Adipocyte (in vitro differentiated cells): Measurements from ENCODE around the gene LLCFC1.

Experiments
- DNase-seq: peaks from one replicate; pipeline ENCODE4 v3.0.0-alpha.2; 2015; ENCODE audit warnings: low read depth
- H3K27me3 ChIP-seq: replicated peaks from 2 replicates; pipeline ENCODE4 v1.7.0; 2013; ENCODE audit warnings: mild to moderate bottlenecking, low read length, moderate library complexity; ENCODE audit not compliant: control insufficient read depth, insufficient read depth
- H3K36me3 ChIP-seq: 2 replicates; pipeline ENCODE4 v1.7.0; 2013; ENCODE audit warnings: low read length, mild to moderate bottlenecking, moderate library complexity; ENCODE audit not compliant: control insufficient read depth, insufficient read depth, severe bottlenecking
- H3K4me1 ChIP-seq: 2 replicates; pipeline ENCODE4 v1.7.0; 2013; ENCODE audit warnings: mild to moderate bottlenecking, low read length, moderate library complexity; ENCODE audit not compliant: control insufficient read depth, insufficient read depth
- H3K4me3 ChIP-seq: 2 replicates; pipeline ENCODE4 v1.7.0; 2013; ENCODE audit warnings: mild to moderate bottlenecking, low read length, moderate library complexity
- H3K9ac ChIP-seq: 2 replicates; pipeline ENCODE4 v1.7.0; 2013; ENCODE audit warnings: mild to moderate bottlenecking, low read length, moderate library complexity
- H3K9me3 ChIP-seq: 2 replicates; pipeline ENCODE4 v1.7.0; 2013; ENCODE audit warnings: mild to moderate bottlenecking, low read length, moderate library complexity; ENCODE audit not compliant: control insufficient read depth

Gene LLCFC1

GRCh38 chr7:142898377-142899170, 40.7 kb upstream of the LLCFC1 start:
- no peaks in the 10 kb centered on the region for H3K9me3 ChIP-seq
- H3K9ac ChIP-seq: no peak overlapping the region
- H3K4me3 ChIP-seq: no peak overlapping the region
- no peaks in the 10 kb centered on the region for H3K36me3 ChIP-seq
- no peaks in the 10 kb centered on the region for H3K4me1 ChIP-seq
- peaks cover 28% of the 10 kb centered on the region for H3K27me3 ChIP-seq
- no peak for DNase-seq

DNA sequence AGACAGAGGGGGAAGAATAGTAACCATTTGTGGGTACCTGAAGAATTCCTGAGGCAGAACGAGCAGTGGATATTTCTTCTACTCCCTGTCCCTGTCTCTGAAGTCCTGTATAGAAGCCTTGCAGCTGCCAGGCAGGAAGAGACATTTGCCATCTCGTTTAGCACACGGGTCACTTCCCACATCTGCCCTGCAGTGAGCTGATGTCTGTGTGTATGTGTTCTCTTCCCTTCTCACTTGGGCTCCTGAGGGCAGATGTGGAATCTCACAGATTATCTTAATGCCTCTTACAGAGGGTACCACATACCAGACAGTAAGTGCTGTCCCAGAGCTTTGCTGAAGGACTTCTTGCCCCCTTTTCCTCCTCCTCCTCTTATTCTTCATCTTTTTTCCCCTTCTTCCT, 39.6 kb upstream of the LLCFC1 start:
- Histone ChIP-seq H3K4me1 (no peaks in the 10 kb centered on the region), H3K27me3 (peaks cover 20% of the 10 kb centered on the region), H3K36me3 (no peaks in the 10 kb centered on the region), H3K4me3 (no peak overlapping the region), H3K9ac (no peak overlapping the region), H3K9me3 (peaks cover 10% of the 10 kb centered on the region)
- DNase-seq: no peak

DNA sequence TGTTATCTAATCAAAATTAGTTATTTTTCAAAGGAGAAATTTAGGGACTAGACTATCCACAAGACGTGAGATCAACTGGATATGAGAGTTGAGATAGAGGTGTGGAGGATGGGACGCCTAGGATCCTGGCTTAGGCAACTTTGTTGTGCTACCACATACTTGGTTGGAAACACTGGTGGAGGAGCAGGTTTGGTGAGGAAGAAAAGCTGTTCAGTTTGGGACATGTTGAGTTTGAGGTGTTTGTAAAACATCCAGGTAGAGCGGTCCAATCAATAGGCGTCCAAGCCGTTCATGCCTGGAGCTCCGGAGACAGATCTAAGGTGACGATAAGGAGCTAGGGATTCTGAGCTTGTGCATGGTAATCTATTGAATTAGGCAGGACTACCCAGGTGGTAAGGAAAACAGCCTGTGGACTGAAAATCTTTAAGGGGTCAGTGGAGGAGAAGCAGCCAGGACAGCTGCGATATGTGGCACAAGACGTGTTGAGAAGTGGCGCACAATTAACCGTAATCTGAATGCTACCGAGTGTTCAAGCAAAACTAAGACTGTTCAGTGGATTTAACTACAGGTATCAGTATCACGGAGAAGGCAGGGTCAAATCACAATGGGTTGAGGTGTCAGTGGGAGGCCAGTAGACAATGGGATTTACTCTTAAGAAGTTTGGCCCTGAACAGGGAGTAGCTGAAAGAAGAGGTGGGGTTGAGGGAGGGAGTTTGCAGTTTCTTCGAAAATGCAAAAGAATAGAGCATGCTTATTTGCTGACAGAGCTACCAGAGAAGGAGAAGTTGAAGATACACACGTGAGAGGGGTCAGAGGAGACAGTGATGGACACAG, 37.6 kb upstream of the LLCFC1 start:
- DNase-seq: no peak
- Histone ChIP-seq H3K4me1 (no peaks in the 10 kb centered on the region), H3K36me3 (no peaks in the 10 kb centered on the region), H3K4me3 (no peak overlapping the region), H3K9ac (no peak overlapping the region), H3K27me3 (peaks cover 14% of the 10 kb centered on the region), H3K9me3 (peaks cover 21% of the 10 kb centered on the region)

- Histone ChIP-seq H3K4me3 (no peak overlapping the region), H3K9me3 (peaks cover 21% of the 10 kb centered on the region), H3K27me3 (peaks cover 15% of the 10 kb centered on the region), H3K4me1 (no peaks in the 10 kb centered on the region), H3K9ac (no peak overlapping the region), H3K36me3 (no peaks in the 10 kb centered on the region)
- DNase-seq: no peak
These were observed 35.2 kb upstream of the LLCFC1 start for GRCh38 chr7:142904128-142904527.

GRCh38 chr7:142905759-142906158, 33.5 kb upstream of the LLCFC1 start:
- Histone ChIP-seq H3K27me3 (peaks cover 13% of the 10 kb centered on the region), H3K4me3 (no peak overlapping the region), H3K9me3 (peaks cover 21% of the 10 kb centered on the region), H3K4me1 (no peaks in the 10 kb centered on the region), H3K9ac (no peak overlapping the region), H3K36me3 (no peaks in the 10 kb centered on the region)
- DNase-seq: no peak

DNA sequence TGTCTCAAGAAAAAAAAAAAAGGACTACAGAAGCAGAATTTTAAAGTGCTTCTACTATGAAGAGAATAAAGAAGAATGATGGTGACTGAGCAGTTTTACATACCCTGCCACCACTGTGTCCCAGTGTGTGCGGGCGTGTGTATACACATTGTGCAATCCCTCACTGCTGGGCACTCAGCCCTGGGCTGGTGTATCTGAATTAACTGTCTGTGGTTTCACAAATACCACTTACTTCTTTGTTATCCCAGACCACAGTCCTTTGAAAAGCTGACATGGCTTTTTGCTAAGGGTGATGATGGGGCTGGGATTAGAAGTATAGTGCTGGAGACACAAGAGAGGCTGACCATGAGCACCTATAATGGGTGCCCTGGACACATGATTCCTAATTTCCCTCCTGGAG, 32.6 kb upstream of the LLCFC1 start:
- no peak for DNase-seq
- Histone ChIP-seq H3K27me3 (peaks cover 21% of the 10 kb centered on the region), H3K4me1 (no peaks in the 10 kb centered on the region), H3K4me3 (no peak overlapping the region), H3K9me3 (peaks cover 21% of the 10 kb centered on the region), H3K9ac (no peak overlapping the region), H3K36me3 (no peaks in the 10 kb centered on the region)

DNA sequence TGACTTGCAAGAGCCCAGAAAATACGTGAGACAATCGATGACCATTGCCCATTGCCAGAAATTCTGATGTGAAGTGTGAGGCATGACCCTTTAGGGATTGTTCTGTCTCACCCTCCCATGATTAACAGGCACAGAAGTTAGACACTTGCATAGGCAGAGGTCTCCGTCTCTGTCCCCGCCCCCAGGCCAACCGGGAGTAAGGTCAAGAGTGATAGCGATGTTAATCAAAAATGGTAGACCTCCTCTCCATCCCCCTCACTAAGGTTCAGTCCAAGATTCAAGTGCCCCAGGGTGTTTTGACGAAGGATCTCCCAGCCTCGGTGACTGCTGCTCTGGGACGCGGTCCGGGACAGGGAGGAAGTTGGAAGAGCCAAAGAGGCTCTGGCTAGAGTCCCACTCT, 31.0 kb upstream of the LLCFC1 start:
- peaks cover 21% of the 10 kb centered on the region for H3K9me3 ChIP-seq
- H3K36me3 ChIP-seq: no peaks in the 10 kb centered on the region
- H3K4me3 ChIP-seq: no peak overlapping the region
- no peak for DNase-seq
- H3K4me1 ChIP-seq: no peaks in the 10 kb centered on the region
- no peak overlapping the region for H3K9ac ChIP-seq
- H3K27me3 ChIP-seq: peaks cover 23% of the 10 kb centered on the region

DNA sequence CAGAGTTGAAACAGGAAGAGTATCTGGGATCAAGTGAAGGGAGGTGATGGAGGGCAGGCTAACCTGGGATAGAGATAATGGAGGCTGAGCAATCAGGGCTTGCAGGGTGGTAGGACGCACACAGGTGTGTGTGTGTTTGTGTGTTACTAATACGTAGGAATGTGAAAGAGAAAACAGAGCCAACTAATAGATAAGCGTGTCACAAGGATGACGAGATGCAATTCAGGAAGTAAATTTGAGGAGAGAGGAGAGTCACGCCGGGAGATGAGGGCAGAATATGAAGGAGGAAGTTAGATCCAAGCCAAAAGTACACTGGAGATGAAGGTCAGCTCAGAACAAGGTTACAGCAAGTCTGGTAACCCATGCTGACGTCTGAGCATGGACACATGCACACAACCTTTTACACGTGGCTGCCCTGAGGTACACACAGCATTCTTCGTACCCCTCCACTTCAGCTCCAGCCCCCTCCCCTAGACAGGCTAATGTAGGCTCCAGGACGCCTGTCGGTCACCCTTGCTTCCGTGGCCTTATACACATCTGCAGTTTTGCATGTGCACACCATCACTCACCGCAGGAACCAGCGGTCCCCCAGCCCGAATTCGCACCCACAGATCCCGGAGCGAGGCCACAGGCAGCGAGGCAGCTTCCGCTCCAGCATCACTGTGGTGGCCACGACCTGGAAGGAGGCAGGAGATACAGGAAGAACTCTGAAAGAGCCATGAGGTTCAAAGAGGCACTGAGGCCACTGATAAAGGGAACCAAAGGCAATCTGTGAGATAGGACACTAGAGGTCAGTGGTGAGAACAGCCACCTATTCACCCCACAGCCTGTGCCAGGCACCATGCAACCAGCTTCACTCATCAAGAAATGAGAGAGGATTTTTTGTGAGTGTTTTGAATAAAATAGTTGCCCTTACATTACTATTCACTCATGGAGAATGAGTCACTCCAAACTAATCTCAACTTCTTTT, 30.1 kb upstream of the LLCFC1 start:
- no peak for DNase-seq

DNA sequence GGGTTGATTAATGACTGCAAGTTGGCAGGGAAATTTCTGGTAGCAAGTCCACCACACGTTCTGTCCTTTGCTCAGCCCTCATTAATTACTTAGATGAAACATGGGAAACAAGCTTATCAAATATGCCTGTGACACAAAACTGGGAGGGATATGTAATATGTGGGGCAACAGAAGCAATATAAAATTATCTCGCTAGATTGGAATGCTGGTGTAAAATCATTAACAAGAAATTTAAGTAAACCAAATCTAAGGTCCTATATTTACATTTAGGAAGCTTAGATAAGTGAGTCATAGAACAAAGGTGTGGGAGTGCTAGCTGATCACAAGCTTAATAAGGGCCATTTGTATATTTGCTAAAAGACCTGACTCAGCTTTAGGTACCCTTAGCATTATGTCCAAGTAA, 29.3 kb upstream of the LLCFC1 start:
- no peaks in the 10 kb centered on the region for H3K36me3 ChIP-seq
- peaks cover 8% of the 10 kb centered on the region for H3K9me3 ChIP-seq
- peaks cover 35% of the 10 kb centered on the region for H3K27me3 ChIP-seq
- no peak overlapping the region for H3K4me3 ChIP-seq
- H3K4me1 ChIP-seq: no peaks in the 10 kb centered on the region
- H3K9ac ChIP-seq: no peak overlapping the region
- no peak for DNase-seq

More for the DNA sequence above, 30.1 kb upstream of the LLCFC1 start:
- Histone ChIP-seq H3K4me3 (no peak overlapping the region), H3K4me1 (no peaks in the 10 kb centered on the region), H3K9me3 (peaks cover 16% of the 10 kb centered on the region), H3K36me3 (no peaks in the 10 kb centered on the region), H3K27me3 (peaks cover 27% of the 10 kb centered on the region), H3K9ac (no peak overlapping the region)

- DNase-seq: no peak
- Histone ChIP-seq H3K4me3 (no peak overlapping the region), H3K27me3 (peaks cover 37% of the 10 kb centered on the region), H3K36me3 (no peaks in the 10 kb centered on the region), H3K9ac (no peak overlapping the region), H3K9me3 (peaks cover 6% of the 10 kb centered on the region), H3K4me1 (no peaks in the 10 kb centered on the region)
These were observed 28.8 kb upstream of the LLCFC1 start for GRCh38 chr7:142910481-142910880.

DNA sequence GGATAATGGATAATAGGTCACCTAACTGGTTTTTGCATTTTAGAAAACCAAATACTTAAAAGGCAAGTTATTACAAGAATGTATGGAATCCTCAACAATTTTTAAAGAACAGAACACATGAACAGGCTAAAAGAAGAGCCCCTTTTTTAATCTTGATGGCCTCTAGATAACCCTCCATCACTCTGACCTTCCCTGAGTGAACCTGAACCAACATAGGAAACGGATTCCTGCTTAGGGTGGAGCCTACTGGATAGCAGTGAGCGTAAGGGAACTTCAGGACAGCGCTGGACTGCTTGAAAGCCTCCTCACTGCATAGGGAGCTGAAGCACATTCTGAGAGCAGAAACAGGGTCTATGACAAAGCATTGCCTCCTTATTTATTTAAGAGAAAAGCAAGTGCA, 26.2 kb upstream of the LLCFC1 start:
- H3K4me1 ChIP-seq: no peaks in the 10 kb centered on the region
- no peak for DNase-seq
- no peaks in the 10 kb centered on the region for H3K9me3 ChIP-seq
- no peak overlapping the region for H3K4me3 ChIP-seq
- H3K27me3 ChIP-seq: peaks cover 48% of the 10 kb centered on the region
- H3K9ac ChIP-seq: no peak overlapping the region
- H3K36me3 ChIP-seq: no peaks in the 10 kb centered on the region
